PC-9 (cell line): ENCODE results near the gene SLC38A3.

ENCODE experiments used
- CTCF ChIP-seq: fragments of 200-600 bp; sonication (generic); conservative IDR thresholded peaks from 2 replicates; pipeline ENCODE4 v1.6.1; 2017; ENCODE audit warnings: mixed run types, antibody characterized with exemption, mild to moderate bottlenecking, moderate library complexity
- EZH2 ChIP-seq: fragments of 200-600 bp; sonication (generic); IDR thresholded peaks from 2 replicates; pipeline ENCODE4 v1.8.0; 2017; ENCODE audit warnings: antibody characterized with exemption, low read depth

- TF ChIP-seq CTCF (no peak), EZH2 (no peak)
Observed at GRCh38 chr3:50164984-50165909, 39.8 kb upstream of the SLC38A3 start.
